Trophoblast cell (in vitro differentiated cells and primary cell): ENCODE data around the gene CHEK1.
A peak's percentile ranks its signal among the peaks of the same experiment; 100 is the strongest.

Experiments used
- DNase-seq, 2 donors: peaks; one replicate each; pipeline ENCODE4 v3.0.0-alpha.2; 2016
- H2AFZ ChIP-seq: 2 replicates; pipeline ENCODE4 v1.6.1; 2013; ENCODE audit warnings: low read length, moderate library complexity, mild to moderate bottlenecking; ENCODE audit not compliant: insufficient read depth, poor library complexity
- H2AK5ac ChIP-seq: 2 replicates; pipeline ENCODE4 v1.6.1; 2013; ENCODE audit warnings: mild to moderate bottlenecking, low read length
- H2BK120ac ChIP-seq: 2 replicates; pipeline ENCODE4 v1.6.1; 2013; ENCODE audit warnings: low read length, mild to moderate bottlenecking, moderate library complexity; ENCODE audit not compliant: insufficient read depth, poor library complexity
- H2BK12ac ChIP-seq: 2 replicates; pipeline ENCODE4 v1.6.1; 2013; ENCODE audit warnings: mild to moderate bottlenecking, low read length, moderate library complexity
- H2BK5ac ChIP-seq: 2 replicates; pipeline ENCODE4 v1.6.1; 2013; ENCODE audit warnings: low read length, low read depth, moderate library complexity, mild to moderate bottlenecking; ENCODE audit not compliant: poor library complexity
- H3K14ac ChIP-seq: 2 replicates; pipeline ENCODE4 v1.6.1; 2013; ENCODE audit warnings: mild to moderate bottlenecking, low read length
- H3K18ac ChIP-seq: 2 replicates; pipeline ENCODE4 v1.6.1; 2013; ENCODE audit warnings: mild to moderate bottlenecking, low read length
- H3K23ac ChIP-seq: 2 replicates; pipeline ENCODE4 v1.6.1; 2013; ENCODE audit warnings: low read length
- H3K27ac ChIP-seq: 2 replicates; pipeline ENCODE4 v1.5.1; 2013; ENCODE audit warnings: low read depth, mild to moderate bottlenecking, inconsistent platforms, low read length, moderate library complexity
- H3K27me3 ChIP-seq: 2 replicates; pipeline ENCODE4 v1.6.1; 2013; ENCODE audit warnings: inconsistent platforms, mild to moderate bottlenecking, low read length, moderate library complexity; ENCODE audit not compliant: insufficient read depth
- H3K36me3 ChIP-seq, 2 experiments: 1 replicate in 1 of 2; 2 replicates in 1 of 2; pipeline ENCODE4 v1.6.1; 2013; ENCODE audit warnings: low read length in 2 of 2, mild to moderate bottlenecking in 2 of 2, moderate library complexity in 1 of 2; ENCODE audit not compliant: insufficient read depth in 2 of 2, control insufficient read depth in 1 of 2
- H3K4ac ChIP-seq: 2 replicates; pipeline ENCODE4 v1.6.1; 2013; ENCODE audit warnings: low read depth, mild to moderate bottlenecking, low read length, moderate library complexity
- H3K4me1 ChIP-seq, 2 experiments: 1 replicate in 1 of 2; 2 replicates in 1 of 2; pipeline ENCODE4 v1.6.1; 2013; ENCODE audit warnings: low read length in 2 of 2, mild to moderate bottlenecking in 2 of 2, moderate library complexity in 1 of 2; ENCODE audit not compliant: insufficient read depth in 2 of 2, control insufficient read depth in 1 of 2
- H3K4me2 ChIP-seq: 2 replicates; pipeline ENCODE4 v1.6.1; 2013; ENCODE audit warnings: inconsistent platforms, mild to moderate bottlenecking, low read length, moderate library complexity
- H3K4me3 ChIP-seq: 2 replicates; pipeline ENCODE4 v1.5.1; 2013; ENCODE audit warnings: mild to moderate bottlenecking, low read depth, low read length, inconsistent platforms
- H3K79me1 ChIP-seq: one replicate; pipeline ENCODE4 v1.6.1; 2013; ENCODE audit warnings: low read length
- H3K79me2 ChIP-seq: 2 replicates; pipeline ENCODE4 v1.6.1; 2013; ENCODE audit warnings: low read length, mild to moderate bottlenecking; ENCODE audit not compliant: control insufficient read depth, insufficient read depth, poor library complexity
- H3K9ac ChIP-seq: 2 replicates; pipeline ENCODE4 v1.6.1; 2013; ENCODE audit warnings: mild to moderate bottlenecking, low read length
- H3K9me3 ChIP-seq: 2 replicates; pipeline ENCODE4 v1.6.1; 2013; ENCODE audit warnings: low read depth, mild to moderate bottlenecking, control low read depth, inconsistent platforms, low read length; ENCODE audit not compliant: insufficient read depth
- H4K12ac ChIP-seq: 2 replicates; pipeline ENCODE4 v1.6.1; 2013; ENCODE audit warnings: low read depth, mild to moderate bottlenecking, low read length, moderate library complexity
- H4K8ac ChIP-seq: 2 replicates; pipeline ENCODE4 v1.6.1; 2013; ENCODE audit warnings: low read depth, mild to moderate bottlenecking, low read length, moderate library complexity
- H4K91ac ChIP-seq: one replicate; pipeline ENCODE4 v1.6.1; 2013; ENCODE audit warnings: low read depth, mild to moderate bottlenecking, low read length, moderate library complexity
- WGBS: extraction: QIAGEN DNeasy Blood & Tissue Kit; methylation state at CpG from one replicate; pipeline ENCODE4 v1.1.7; 2013; ENCODE audit warnings: missing lambda C conversion rate; ENCODE audit not compliant: insufficient read length, insufficient coverage; ENCODE audit errors: extremely low coverage; 5-methylcytosine and 5-hydroxymethylcytosine counted together

CHEK1 gene

GRCh38 chr11:125662689-125663088 lies 37.7 kb downstream of the CHEK1 start:
- Histone ChIP-seq H3K9ac (no peak overlapping the region), H4K91ac (no peak overlapping the region), H3K18ac (no peak overlapping the region), H3K14ac (no peak overlapping the region), H3K4me3 (no peak overlapping the region), H3K23ac (no peak overlapping the region), H2BK5ac (no peak overlapping the region), H4K8ac (no peak overlapping the region), H3K36me3 (peaks cover 3 to 8% of the 10 kb centered on the region in 2 experiments), H3K27ac (no peak overlapping the region), H2AFZ (no peak overlapping the region), H2BK120ac (no peak overlapping the region), H3K27me3 (no peaks in the 10 kb centered on the region), H4K12ac (no peak overlapping the region), H3K4me2 (no peak overlapping the region), H3K4me1 (no peaks in the 10 kb centered on the region), H2BK12ac (no peak overlapping the region), H2AK5ac (no peak overlapping the region), H3K79me1 (no peaks in the 10 kb centered on the region), H3K4ac (no peak overlapping the region), H3K9me3 (no peaks in the 10 kb centered on the region), H3K79me2 (no peaks in the 10 kb centered on the region)
- WGBS, result no CpG with 5 or more reads among the region's 2 CpGs
- no peak for DNase-seq

DNA sequence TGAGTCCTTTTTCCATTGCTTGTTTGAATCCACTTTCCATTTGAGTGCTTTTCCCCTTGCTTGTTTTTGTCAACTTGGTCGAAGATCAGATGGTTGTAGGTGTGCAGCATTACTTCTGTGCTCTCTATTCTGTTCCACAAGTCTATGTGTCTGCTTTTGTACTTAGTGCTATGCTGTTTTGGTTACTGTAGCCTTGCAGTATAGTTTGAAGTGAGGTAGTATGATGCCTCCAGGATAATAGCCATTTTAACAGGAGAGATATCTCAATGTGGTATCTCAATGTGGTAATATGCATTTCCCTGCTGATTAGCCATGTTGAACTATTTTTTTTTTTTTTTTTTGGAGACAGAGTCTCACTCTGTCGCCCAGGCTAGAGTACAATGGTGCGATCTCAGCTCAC lies 38.9 kb downstream of the CHEK1 start:
- Histone ChIP-seq H2AFZ (no peak overlapping the region), H3K27ac (no peak overlapping the region), H3K79me1 (no peaks in the 10 kb centered on the region), H2AK5ac (no peak overlapping the region), H3K79me2 (no peaks in the 10 kb centered on the region), H3K9me3 (no peaks in the 10 kb centered on the region), H4K12ac (no peak overlapping the region), H3K18ac (no peak overlapping the region), H3K4me2 (no peak overlapping the region), H2BK5ac (no peak overlapping the region), H2BK120ac (no peak overlapping the region), H4K8ac (no peak overlapping the region), H3K4me1 (no peaks in the 10 kb centered on the region), H3K14ac (no peak overlapping the region), H3K36me3 (peaks cover 3% of the 10 kb centered on the region in 2 experiments), H3K9ac (no peak overlapping the region), H2BK12ac (no peak overlapping the region), H4K91ac (no peak overlapping the region), H3K23ac (no peak overlapping the region), H3K4me3 (no peak overlapping the region), H3K4ac (no peak overlapping the region), H3K27me3 (no peaks in the 10 kb centered on the region)
- peak in 1 of 2 donors; percentile 62 for DNase-seq
- WGBS, result no CpG with 5 or more reads among the region's 3 CpGs

DNA sequence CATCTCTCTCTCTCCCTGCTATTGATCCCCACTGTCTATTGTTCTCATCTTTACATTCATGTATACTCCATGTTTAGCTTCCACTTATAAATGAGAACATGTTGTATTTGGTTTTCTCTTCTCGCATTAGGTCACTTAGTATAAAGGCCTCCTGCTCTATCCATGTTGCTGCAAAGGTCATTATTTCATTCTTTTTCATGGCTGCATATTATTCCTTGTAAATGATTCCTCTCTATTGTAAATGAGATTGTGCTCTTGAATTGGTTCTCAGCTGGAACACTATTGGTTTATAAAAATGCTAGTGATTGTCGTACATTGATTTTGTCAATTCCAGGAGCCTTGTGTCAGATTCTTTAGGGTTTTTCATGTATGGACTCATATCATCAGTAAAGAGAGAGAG lies 42.2 kb downstream of the CHEK1 start:
- no peak overlapping the region for H3K14ac ChIP-seq
- no peak overlapping the region for H4K12ac ChIP-seq
- H4K8ac ChIP-seq, result no peak overlapping the region
- H2BK120ac ChIP-seq, result no peak overlapping the region
- no peak for DNase-seq
- H3K79me1 ChIP-seq, result no peaks in the 10 kb centered on the region
- no peak overlapping the region for H3K4me2 ChIP-seq
- H3K9me3 ChIP-seq, result no peaks in the 10 kb centered on the region
- no peaks in the 10 kb centered on the region for H3K27me3 ChIP-seq
- H2AK5ac ChIP-seq, result no peak overlapping the region
- H3K23ac ChIP-seq, result no peak overlapping the region
- H3K36me3 ChIP-seq, result peaks cover 0 to 2% of the 10 kb centered on the region in 2 experiments
- H2BK5ac ChIP-seq, result no peak overlapping the region
- no peak overlapping the region for H3K18ac ChIP-seq
- H3K4ac ChIP-seq, result no peak overlapping the region
- no CpG with 5 or more reads among the region's 2 CpGs for WGBS
- H3K4me3 ChIP-seq, result no peak overlapping the region
- no peak overlapping the region for H2BK12ac ChIP-seq
- H3K9ac ChIP-seq, result no peak overlapping the region
- H3K27ac ChIP-seq, result no peak overlapping the region
- H4K91ac ChIP-seq, result no peak overlapping the region
- no peaks in the 10 kb centered on the region for H3K4me1 ChIP-seq
- no peak overlapping the region for H2AFZ ChIP-seq
- no peaks in the 10 kb centered on the region for H3K79me2 ChIP-seq

GRCh38 chr11:125670172-125670571 lies 45.2 kb downstream of the CHEK1 start:
- H3K27ac ChIP-seq, result no peak overlapping the region
- no peak overlapping the region for H3K14ac ChIP-seq
- H3K18ac ChIP-seq, result no peak overlapping the region
- no peak overlapping the region for H4K91ac ChIP-seq
- H3K4ac ChIP-seq, result no peak overlapping the region
- no peaks in the 10 kb centered on the region for H3K79me2 ChIP-seq
- no peak overlapping the region for H4K12ac ChIP-seq
- H3K4me2 ChIP-seq, result no peak overlapping the region
- H4K8ac ChIP-seq, result no peak overlapping the region
- H3K79me1 ChIP-seq, result no peaks in the 10 kb centered on the region
- no peak overlapping the region for H3K4me3 ChIP-seq
- H3K9ac ChIP-seq, result no peak overlapping the region
- no peak for DNase-seq
- H2BK12ac ChIP-seq, result no peak overlapping the region
- no peak overlapping the region for H3K23ac ChIP-seq
- H3K4me1 ChIP-seq, result no peaks in the 10 kb centered on the region
- H2AFZ ChIP-seq, result no peak overlapping the region
- H2BK120ac ChIP-seq, result no peak overlapping the region
- H2BK5ac ChIP-seq, result no peak overlapping the region
- H3K36me3 ChIP-seq, result peaks cover 0 to 2% of the 10 kb centered on the region in 2 experiments
- no CpG with 5 or more reads among the region's 1 CpG for WGBS
- H3K9me3 ChIP-seq, result no peaks in the 10 kb centered on the region
- no peaks in the 10 kb centered on the region for H3K27me3 ChIP-seq
- no peak overlapping the region for H2AK5ac ChIP-seq
